Astrocyte (in vitro differentiated cells and primary cell): ENCODE data around the gene FHIT.

Source experiments
- CTCF ChIP-seq: IDR thresholded peaks from 2 replicates; pipeline ENCODE4 v1.5.1; 2011; ENCODE audit warnings: low read depth, mild to moderate bottlenecking, inconsistent platforms, low read length, moderate library complexity; ENCODE audit not compliant: insufficient read depth
- EZH2 ChIP-seq: IDR thresholded peaks from 2 replicates; pipeline ENCODE4 v1.6.1; 2012; ENCODE audit warnings: mild to moderate bottlenecking, low read length, inconsistent platforms; ENCODE audit not compliant: insufficient read depth

- TF ChIP-seq CTCF (no peak), EZH2 (no peak)
Observed at GRCh38 chr3:60622349-60622748, 628.9 kb downstream of the FHIT start.
